HS-27A (cell line): ENCODE measurements around the gene AAGAB.
A peak's percentile ranks its signal among the peaks of the same experiment; 100 is the strongest.

Source experiments
- DNase-seq: peaks from one replicate; pipeline ENCODE4 v3.0.0-alpha.2; 2012; ENCODE audit warnings: low read depth, missing footprints

Gene AAGAB

GRCh38 chr15:67188551-67189218 lies 65.8 kb downstream of the AAGAB start:
- no peak for DNase-seq

GRCh38 chr15:67187351-67187854 lies 67.1 kb downstream of the AAGAB start:
- no peak for DNase-seq

DNA sequence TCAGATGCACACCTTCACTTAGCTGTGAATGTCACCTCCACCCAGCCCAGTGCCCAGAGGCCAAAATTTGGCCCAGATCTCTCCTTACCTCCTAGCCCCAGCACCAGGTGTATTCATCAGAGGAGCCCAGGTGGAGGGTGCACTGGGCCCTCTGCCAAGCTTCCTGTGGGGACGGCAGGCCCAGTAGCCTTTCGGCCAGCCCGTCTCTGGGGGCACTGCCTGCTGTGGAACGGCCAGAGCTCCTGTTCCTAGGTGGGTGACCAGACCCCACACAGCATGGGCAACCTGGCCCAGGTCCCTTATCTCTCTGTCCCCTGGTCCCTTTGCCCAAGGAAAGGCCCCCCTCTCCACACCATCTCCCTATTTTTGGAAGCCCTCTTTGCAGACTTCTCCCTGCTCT lies 67.8 kb downstream of the AAGAB start:
- no peak for DNase-seq

DNA sequence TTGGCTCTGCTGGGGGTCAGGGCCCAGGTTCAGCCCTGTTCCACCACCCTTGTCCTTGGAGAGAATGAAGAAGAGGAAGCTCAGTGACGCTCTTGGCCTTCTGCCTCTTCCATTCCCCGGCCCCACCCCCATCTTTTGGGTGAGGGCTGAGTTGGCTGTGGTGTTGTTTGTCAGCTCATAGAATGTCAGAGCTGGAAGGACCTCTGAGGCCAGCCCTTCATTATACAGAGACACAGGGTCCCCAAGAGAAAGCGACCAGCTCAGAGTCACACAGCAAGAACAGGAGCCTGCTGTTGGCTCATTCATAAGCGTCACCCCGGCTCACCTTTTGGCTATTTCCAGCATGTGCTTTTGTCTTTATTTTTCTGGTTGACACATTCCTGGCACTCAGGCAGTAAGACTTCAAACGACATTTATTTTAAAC lies 68.2 kb downstream of the AAGAB start:
- no peak for DNase-seq

- DNase-seq, result no peak
Measured at GRCh38 chr15:67185621-67186225, 68.7 kb downstream of the AAGAB start.

- DNase-seq, result no peak
Measured at GRCh38 chr15:67185051-67185450, 69.4 kb downstream of the AAGAB start.

DNA sequence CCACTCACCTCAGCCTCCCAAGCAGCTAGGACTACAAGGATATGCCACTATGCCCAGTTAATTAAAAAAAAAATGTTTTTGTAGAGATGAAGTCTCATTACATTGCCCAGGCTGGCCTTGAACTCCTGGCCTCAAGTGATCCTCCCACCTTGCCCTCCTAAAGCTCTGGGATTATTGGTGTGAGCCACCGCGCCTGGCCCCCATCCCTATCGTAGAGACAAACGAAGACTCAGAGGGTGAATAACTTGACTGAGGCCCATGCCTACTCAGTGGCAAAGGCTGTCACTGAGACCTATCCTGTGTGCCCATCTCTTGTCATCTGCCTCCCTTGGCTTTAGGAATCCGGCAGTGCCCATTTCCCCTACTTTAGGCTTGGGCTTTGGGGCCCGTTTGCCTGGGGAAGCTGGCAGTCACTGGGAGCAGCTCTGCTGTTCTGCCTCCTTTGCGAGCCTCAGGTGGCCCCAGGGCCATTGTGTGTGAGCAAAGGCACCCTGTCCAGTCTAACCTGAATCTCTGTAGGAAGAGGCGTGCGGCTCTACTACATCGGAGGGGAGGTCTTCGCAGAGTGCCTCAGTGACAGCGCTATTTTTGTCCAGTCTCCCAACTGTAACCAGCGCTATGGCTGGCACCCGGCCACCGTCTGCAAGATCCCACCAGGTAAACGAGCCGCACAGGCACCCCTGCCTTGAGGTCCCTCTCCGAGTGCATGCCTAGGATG lies 70.1 kb downstream of the AAGAB start:
- DNase-seq, result no peak

- DNase-seq, result no peak
Measured at GRCh38 chr15:67183443-67184169, 70.9 kb downstream of the AAGAB start.

GRCh38 chr15:67181221-67181639 lies 73.2 kb downstream of the AAGAB start:
- no peak for DNase-seq

DNA sequence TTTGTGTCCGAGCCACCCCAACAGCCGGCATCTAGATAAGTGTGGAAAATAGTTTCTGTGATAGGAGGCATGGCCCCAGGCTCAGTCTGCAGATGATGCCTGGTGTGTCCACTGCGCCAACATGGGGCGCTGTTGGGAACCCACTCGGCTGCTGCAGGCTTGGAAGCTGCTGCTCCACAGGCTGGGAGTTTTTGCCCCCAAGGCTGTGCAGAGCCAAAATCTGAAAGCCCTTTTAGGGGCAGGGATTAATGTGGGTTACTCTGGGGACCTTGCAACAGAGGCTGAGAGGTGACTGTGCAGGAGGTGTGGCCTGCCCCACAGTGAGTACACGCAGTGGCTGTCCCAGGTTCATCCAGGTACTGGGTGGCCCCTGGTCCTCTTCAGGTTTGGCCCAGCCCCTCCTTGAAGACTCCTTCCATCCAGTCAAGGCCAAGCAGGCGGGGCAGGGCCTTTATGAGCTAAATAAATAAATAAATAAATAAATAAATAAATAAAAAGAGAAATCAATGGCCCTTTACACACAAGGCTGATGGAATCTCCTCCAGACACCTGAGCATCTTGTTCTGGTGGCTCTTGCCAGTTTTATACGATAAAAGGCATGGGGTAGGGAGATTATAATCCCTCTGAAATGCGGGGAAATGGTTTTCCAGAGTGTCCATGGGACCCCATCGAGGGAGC lies 73.8 kb downstream of the AAGAB start:
- no peak for DNase-seq

DNA sequence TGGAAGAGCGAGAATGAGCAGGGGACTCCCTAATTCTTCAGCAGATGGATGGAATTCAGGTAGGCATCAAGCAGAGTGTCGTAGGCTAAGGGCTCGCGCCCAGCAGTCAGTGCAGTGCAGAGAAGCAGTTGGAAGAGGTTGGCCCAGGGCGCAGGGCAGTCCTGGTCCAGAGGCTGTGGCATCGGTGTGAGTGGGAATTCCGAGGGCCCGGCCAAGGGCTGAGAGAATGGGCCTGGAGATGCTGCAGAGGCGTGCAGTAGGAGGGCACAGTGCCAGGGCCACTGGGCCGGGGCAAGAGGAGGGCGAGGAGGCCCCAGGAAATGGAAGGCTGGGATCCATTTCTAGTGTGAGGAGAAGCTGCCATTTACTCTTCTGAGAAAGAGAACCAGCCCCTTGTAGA lies 74.4 kb downstream of the AAGAB start:
- no peak for DNase-seq

- no peak for DNase-seq
Measured at GRCh38 chr15:67179411-67179995, 75.0 kb downstream of the AAGAB start.

GRCh38 chr15:67178569-67179210 lies 75.8 kb downstream of the AAGAB start:
- peak; percentile 98 for DNase-seq

GRCh38 chr15:67177752-67178151 lies 76.7 kb downstream of the AAGAB start:
- DNase-seq, result no peak

- DNase-seq, result no peak
Measured at GRCh38 chr15:67176195-67176971, 78.1 kb downstream of the AAGAB start.

DNA sequence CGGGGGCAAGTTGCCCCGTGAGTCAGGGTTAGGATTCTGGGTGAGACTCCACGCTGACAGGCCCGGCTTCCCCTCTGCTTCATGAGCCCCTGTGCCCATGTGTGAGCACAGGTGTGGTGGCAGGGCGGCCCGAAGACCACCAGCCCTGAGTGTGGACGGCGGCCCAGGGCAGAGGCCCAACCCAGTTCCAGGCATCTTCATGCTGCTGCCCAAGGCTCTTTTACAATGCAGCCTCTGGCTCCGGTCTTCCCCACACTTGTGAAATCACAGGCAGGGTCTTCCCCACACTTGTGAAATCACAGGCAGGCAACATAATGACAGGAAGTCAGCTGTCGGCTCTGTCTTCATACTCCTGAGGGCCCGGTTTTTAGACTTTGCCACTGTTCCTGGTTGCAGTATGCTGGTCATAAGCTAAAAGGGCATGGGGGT lies 78.8 kb downstream of the AAGAB start:
- no peak for DNase-seq

DNA sequence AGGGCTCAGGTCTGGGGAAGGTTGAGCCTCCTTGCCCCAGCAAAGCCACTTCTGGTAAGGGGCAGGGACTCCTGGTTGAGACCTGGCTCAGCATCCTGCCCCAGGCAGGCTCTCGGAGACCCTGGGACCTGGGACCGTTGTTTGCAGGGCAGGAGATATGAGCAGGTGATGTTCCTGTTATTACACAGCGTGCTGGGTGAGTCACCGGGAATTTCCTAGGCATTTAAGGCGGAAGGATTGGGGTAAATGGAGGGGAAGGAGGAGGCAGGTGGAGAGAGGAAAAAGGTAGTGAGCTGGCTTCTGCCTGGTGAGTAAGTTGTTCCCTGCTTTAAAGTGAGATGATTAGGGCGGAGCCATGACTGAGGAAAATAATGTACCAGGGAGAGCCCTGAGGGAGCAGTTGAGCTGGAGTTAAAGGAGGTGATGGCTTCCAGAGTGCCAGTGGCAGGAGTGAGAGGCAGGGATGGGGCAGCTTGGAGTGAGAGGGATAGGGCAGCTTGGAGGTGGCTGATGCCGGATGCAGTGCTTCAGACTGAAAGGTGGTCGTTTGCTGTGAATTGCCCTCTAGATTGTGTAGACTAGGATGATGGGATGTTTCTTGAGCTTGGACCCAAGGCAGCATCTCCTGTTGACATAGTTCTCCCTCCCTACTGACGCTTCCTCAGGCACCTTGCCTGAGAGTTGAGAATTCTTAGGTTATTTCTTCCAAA lies 79.4 kb downstream of the AAGAB start:
- no peak for DNase-seq

GRCh38 chr15:67174446-67174845 lies 80.0 kb downstream of the AAGAB start:
- no peak for DNase-seq

DNA sequence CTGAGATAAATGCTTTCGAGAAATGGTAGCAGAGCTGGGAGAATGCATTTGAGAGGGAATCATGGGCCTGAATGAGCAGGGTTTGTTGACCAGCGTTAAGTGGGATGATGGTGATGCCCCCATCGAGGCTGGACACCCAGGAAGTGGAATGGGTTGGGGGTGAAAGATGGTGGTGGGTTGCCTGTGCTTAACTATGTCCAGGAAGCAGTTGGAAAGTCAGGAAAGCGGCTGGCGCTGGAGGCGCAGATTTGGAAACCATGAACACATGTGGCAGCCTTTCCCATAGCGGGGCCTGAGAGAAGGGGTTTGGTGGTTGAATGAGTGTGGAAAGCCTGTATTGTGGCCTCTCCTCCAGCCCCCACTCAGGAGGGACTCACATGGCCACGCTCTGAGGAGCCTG lies 80.7 kb downstream of the AAGAB start:
- no peak for DNase-seq
